Measurements from ENCODE around the gene RTP5.

Gene RTP5

GRCh38 chr2:241841181-241842066, 28.1 kb upstream of the RTP5 start:
- DNase-seq (ENCODE audit: insufficient read length, low spot score): no peak
- no peak for TF ChIP-seq CTCF (IDR thresholded peaks at IDR 0.05; ENCODE audit: insufficient read depth, missing control alignments)
- no peak for FAIRE-seq

GRCh38 chr2:241842067-241842415, 27.5 kb upstream of the RTP5 start:
- FAIRE-seq (no peak), DNase-seq (ENCODE audit: insufficient read length, low spot score) (no peak)
- TF ChIP-seq CTCF (IDR thresholded peaks at IDR 0.05; ENCODE audit: insufficient read depth, missing control alignments): no peak

- TF ChIP-seq CTCF (IDR thresholded peaks at IDR 0.05; ENCODE audit: insufficient read depth, missing control alignments): no peak
- no peak for DNase-seq (ENCODE audit: insufficient read length, low spot score)
- no peak for FAIRE-seq
Observed at GRCh38 chr2:241842620-241843211, 26.8 kb upstream of the RTP5 start.

GRCh38 chr2:241843321-241844065, 26.0 kb upstream of the RTP5 start:
- FAIRE-seq (no peak), DNase-seq (ENCODE audit: insufficient read length, low spot score) (no peak)
- no peak for TF ChIP-seq CTCF (IDR thresholded peaks at IDR 0.05; ENCODE audit: insufficient read depth, missing control alignments)

GRCh38 chr2:241844066-241844728, 25.3 kb upstream of the RTP5 start:
- DNase-seq (ENCODE audit: insufficient read length, low spot score): no peak
- no peak for TF ChIP-seq CTCF (IDR thresholded peaks at IDR 0.05; ENCODE audit: insufficient read depth, missing control alignments)
- FAIRE-seq: no peak

- no peak for FAIRE-seq
- no peak for TF ChIP-seq CTCF (IDR thresholded peaks at IDR 0.05; ENCODE audit: insufficient read depth, missing control alignments)
- no peak for DNase-seq (ENCODE audit: insufficient read length, low spot score)
Observed at GRCh38 chr2:241844831-241845578, 24.5 kb upstream of the RTP5 start.

Data from D721Med (cell line).